ENCODE data around the gene STUM.

DNA sequence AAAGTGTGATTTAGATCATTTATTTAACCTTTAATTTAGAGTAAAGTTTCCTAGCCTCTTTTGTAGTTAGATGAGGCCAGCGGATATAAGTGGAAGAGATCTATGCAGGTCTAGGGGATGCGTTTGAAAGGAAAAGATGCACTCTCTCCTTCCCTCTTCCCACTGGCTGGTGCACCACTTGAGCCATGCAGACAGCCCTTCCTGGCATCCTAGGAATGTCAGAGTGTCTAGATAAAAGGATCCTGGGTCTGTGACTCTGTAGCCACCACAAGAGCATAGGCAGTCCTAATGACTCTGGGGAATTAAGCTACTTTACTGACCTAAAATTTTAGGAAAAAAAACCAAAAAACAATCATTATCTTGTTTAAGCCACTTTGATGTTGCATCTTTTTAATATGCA lies 16.0 kb upstream of the STUM start:
- TF ChIP-seq CTCF (conservative IDR thresholded peaks at IDR 0.05) (no peak), ZFX (IDR thresholded peaks at IDR 0.05) (no peak)
